Measurements from ENCODE around the gene DSC3. TPM values are rescaled to one million over a fixed set of nuclear protein-coding genes. Genes with fewer than 3 reads are reported as not detected.

DSC3 gene
- polyA plus RNA-seq, 2 of the 4 experiments (the other 2 are of a cell fraction): 0.76 to 2.2 TPM

GRCh38 chr18:31050635-31051034, 8.1 kb upstream of the DSC3 start:
- ChIA-PET CTCF (no interaction called here), POLR2A (no interaction called here)
- ATAC-seq (no peak), DNase-seq (ENCODE audit: low read depth in 1 of 2, low spot score in 1 of 2) (no peak), FAIRE-seq (no peak)
- Histone ChIP-seq H3K4me3 (no peak overlapping the region), H3K4me1 (no peaks in the 10 kb centered on the region), H3K9me3 (no peaks in the 10 kb centered on the region), H3K27ac (no peak overlapping the region), H3K4me2 (no peak overlapping the region)
- no peak for TF ChIP-seq TP53 (CRISPR knock-in tag; IDR thresholded peaks at IDR 0.05)
- no peak for TF ChIP-seq KDM1A (IDR thresholded peaks at IDR 0.05; ENCODE audit: low read depth)
- TF ChIP-seq EHF (CRISPR knock-in tag; IDR thresholded peaks at IDR 0.05): no peak
- no peak for TF ChIP-seq RAD21 (conservative IDR thresholded peaks at IDR 0.05 in 1 of 2, IDR thresholded peaks at IDR 0.05 in 1 of 2)
- TF ChIP-seq EHMT2 (IDR thresholded peaks at IDR 0.05; ENCODE audit: low read depth): no peak
- no peak for TF ChIP-seq NR3C1 (IDR thresholded peaks at IDR 0.05)
- no peak for TF ChIP-seq JUNB (IDR thresholded peaks at IDR 0.05)
- TF ChIP-seq NFE2L2 (conservative IDR thresholded peaks at IDR 0.05; ENCODE audit: low read length): no peak
- TF ChIP-seq HDAC2 (IDR thresholded peaks at IDR 0.05): no peak
- TF ChIP-seq CHD4 (IDR thresholded peaks at IDR 0.05; ENCODE audit: borderline replicate concordance): no peak
- TF ChIP-seq ZC3H11A (IDR thresholded peaks at IDR 0.05): no peak
- TF ChIP-seq EP300 (IDR thresholded peaks at IDR 0.05): no peak
- TF ChIP-seq HOXB5 (CRISPR knock-in tag; IDR thresholded peaks at IDR 0.05): no peak
- TF ChIP-seq SMC3 (IDR thresholded peaks at IDR 0.05): no peak
- TF ChIP-seq, protein P1, sequence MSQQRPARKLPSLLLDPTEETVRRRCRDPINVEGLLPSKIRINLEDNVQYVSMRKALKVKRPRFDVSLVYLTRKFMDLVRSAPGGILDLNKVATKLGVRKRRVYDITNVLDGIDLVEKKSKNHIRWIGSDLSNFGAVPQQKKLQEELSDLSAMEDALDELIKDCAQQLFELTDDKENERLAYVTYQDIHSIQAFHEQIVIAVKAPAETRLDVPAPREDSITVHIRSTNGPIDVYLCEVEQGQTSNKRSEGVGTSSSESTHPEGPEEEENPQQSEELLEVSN (IDR thresholded peaks at IDR 0.05; ENCODE audit: borderline replicate concordance, low read depth): no peak
- no peak for TF ChIP-seq KDM5A (IDR thresholded peaks at IDR 0.05)
- TF ChIP-seq HEYL (CRISPR knock-in tag; IDR thresholded peaks at IDR 0.05): no peak
- no peak for TF ChIP-seq BHLHE40 (IDR thresholded peaks at IDR 0.05; ENCODE audit: low read depth, low read length)
- TF ChIP-seq, protein P2, sequence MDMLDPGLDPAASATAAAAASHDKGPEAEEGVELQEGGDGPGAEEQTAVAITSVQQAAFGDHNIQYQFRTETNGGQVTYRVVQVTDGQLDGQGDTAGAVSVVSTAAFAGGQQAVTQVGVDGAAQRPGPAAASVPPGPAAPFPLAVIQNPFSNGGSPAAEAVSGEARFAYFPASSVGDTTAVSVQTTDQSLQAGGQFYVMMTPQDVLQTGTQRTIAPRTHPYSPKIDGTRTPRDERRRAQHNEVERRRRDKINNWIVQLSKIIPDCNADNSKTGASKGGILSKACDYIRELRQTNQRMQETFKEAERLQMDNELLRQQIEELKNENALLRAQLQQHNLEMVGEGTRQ (IDR thresholded peaks at IDR 0.05): no peak
- 65% methylated on average over 3 of the region's 3 CpGs for WGBS (ENCODE audit: missing lambda C conversion rate)

DNA sequence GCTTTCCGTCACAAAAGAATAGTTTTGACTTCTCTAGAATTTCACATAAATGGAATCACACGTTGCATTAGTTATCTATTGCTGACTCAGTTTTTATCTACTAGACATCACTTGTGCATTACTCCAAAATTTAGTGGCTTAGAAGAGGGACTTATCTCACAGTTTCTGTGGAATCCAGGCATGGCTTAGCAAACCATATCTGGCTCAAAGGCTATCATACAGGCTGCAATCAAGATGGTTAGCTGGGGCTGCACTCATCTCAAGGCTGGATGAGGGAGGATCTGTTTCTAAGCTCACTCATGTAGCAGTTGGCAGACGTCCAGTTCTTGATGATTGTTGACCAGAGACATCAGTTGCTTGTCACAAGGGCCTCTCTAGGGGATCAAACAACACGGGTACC, 6.6 kb upstream of the DSC3 start:
- ChIA-PET CTCF (no interaction called here), POLR2A (no interaction called here)
- DNase-seq (ENCODE audit: low read depth in 1 of 2, low spot score in 1 of 2) (no peak), ATAC-seq (no peak), FAIRE-seq (no peak)
- Histone ChIP-seq H3K4me3 (no peak overlapping the region), H3K4me2 (no peak overlapping the region), H3K27ac (no peak overlapping the region), H3K9me3 (no peaks in the 10 kb centered on the region), H3K4me1 (no peaks in the 10 kb centered on the region)
- WGBS (ENCODE audit: missing lambda C conversion rate): 54% methylated on average over 4 of the region's 4 CpGs
- TF ChIP-seq CBX8 (IDR thresholded peaks at IDR 0.05) (no peak), ZNF302 (CRISPR knock-in tag; IDR thresholded peaks at IDR 0.05) (no peak), RAD21 (conservative IDR thresholded peaks at IDR 0.05 in 1 of 2, IDR thresholded peaks at IDR 0.05 in 1 of 2) (no peak), HOXB13 (CRISPR knock-in tag; IDR thresholded peaks at IDR 0.05; ENCODE audit: low read depth) (no peak), GATA3 (IDR thresholded peaks at IDR 0.05; ENCODE audit: borderline replicate concordance) (no peak), MAZ (IDR thresholded peaks at IDR 0.05; ENCODE audit: borderline replicate concordance, low read depth, low read length) (no peak), ZC3H11A (IDR thresholded peaks at IDR 0.05) (no peak)
- TF ChIP-seq, protein P2 (IDR thresholded peaks at IDR 0.05): no peak

GRCh38 chr18:31048216-31048615, 5.7 kb upstream of the DSC3 start:
- no peak overlapping the region for H3K4me2 ChIP-seq
- H3K4me1 ChIP-seq: no peaks in the 10 kb centered on the region
- ChIA-PET CTCF (no interaction called here), POLR2A (no interaction called here)
- no peaks in the 10 kb centered on the region for H3K9me3 ChIP-seq
- no peak overlapping the region for H3K4me3 ChIP-seq
- no peak for TF ChIP-seq TFCP2L1 (CRISPR knock-in tag; IDR thresholded peaks at IDR 0.05)
- 74% methylated on average over 2 of the region's 2 CpGs for WGBS (ENCODE audit: missing lambda C conversion rate)
- FAIRE-seq (no peak), ATAC-seq (no peak), DNase-seq (ENCODE audit: low read depth in 1 of 2, low spot score in 1 of 2) (no peak)
- H3K27ac ChIP-seq: no peak overlapping the region
